ENCODE measurements around the gene SCAF1.
A peak's percentile ranks its signal among the peaks of the same experiment; 100 is the strongest.

Gene SCAF1

DNA sequence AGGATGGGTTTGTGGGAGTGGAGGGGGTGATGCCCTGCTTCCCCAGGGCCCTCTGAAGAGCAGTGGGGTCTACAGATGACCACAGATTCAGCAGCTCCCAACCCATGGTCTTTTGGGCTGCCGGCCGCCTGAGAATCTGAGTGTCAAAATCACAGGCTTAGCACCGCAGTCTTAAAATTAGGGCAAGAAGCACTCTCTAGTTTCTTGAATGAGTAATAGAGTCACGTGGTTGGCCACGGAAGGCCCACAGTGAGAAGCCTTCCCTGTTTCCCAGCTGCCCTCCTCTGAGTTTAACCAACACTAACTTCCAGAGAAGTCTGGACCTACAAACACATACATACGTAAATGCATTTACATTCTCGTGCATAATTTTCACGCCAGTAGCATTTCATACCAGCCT lies 40.3 kb downstream of the SCAF1 start:
- H3K9me3 ChIP-seq (ENCODE audit: insufficient read depth, low read depth, low read length), result no peaks in the 10 kb centered on the region
- H3K4me3 ChIP-seq (ENCODE audit: low read length), result no peak overlapping the region
- 95% methylated on average over 8 of the region's 8 CpGs for WGBS
- H3K27ac ChIP-seq (ENCODE audit: low read depth, low read length), result no peak overlapping the region
- H3K9ac ChIP-seq (ENCODE audit: low read depth, low read length), result no peak overlapping the region
- H3K4me1 ChIP-seq (ENCODE audit: insufficient read depth, low read length), result peaks cover 10% of the 10 kb centered on the region
- H3K27me3 ChIP-seq (ENCODE audit: insufficient read depth, low read length), result no peaks in the 10 kb centered on the region
- H3K36me3 ChIP-seq (ENCODE audit: insufficient read depth, low read length), result peaks cover 59% of the 10 kb centered on the region

DNA sequence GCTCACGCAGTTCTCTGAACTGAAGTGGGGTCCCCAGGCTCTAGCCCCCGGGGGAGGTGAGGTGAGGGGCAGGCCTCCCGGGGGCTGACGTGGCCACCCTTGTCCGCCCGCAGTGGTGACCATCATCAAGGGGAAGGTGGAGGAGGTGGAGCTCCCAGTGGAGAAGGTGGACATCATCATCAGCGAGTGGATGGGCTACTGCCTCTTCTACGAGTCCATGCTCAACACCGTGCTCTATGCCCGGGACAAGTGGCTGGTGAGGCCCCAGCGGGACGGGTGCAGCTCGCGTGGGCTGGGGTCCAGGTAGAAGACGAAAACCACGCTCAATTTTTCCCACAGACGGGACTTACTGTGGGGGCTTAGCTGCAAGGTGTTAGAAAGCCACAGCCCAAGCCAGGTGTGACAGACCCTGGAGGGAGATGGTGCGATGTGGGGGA lies 41.8 kb downstream of the SCAF1 start:
- Histone ChIP-seq H3K9me3 (ENCODE audit: insufficient read depth, low read depth, low read length) (no peaks in the 10 kb centered on the region), H3K4me1 (ENCODE audit: insufficient read depth, low read length) (peaks cover 10% of the 10 kb centered on the region), H3K4me3 (ENCODE audit: low read length) (no peak overlapping the region), H3K27ac (ENCODE audit: low read depth, low read length) (no peak overlapping the region), H3K9ac (ENCODE audit: low read depth, low read length) (no peak overlapping the region), H3K27me3 (ENCODE audit: insufficient read depth, low read length) (no peaks in the 10 kb centered on the region), H3K36me3 (ENCODE audit: insufficient read depth, low read length) (peaks cover 71% of the 10 kb centered on the region)
- WGBS, result 97% methylated on average over 18 of the region's 18 CpGs

DNA sequence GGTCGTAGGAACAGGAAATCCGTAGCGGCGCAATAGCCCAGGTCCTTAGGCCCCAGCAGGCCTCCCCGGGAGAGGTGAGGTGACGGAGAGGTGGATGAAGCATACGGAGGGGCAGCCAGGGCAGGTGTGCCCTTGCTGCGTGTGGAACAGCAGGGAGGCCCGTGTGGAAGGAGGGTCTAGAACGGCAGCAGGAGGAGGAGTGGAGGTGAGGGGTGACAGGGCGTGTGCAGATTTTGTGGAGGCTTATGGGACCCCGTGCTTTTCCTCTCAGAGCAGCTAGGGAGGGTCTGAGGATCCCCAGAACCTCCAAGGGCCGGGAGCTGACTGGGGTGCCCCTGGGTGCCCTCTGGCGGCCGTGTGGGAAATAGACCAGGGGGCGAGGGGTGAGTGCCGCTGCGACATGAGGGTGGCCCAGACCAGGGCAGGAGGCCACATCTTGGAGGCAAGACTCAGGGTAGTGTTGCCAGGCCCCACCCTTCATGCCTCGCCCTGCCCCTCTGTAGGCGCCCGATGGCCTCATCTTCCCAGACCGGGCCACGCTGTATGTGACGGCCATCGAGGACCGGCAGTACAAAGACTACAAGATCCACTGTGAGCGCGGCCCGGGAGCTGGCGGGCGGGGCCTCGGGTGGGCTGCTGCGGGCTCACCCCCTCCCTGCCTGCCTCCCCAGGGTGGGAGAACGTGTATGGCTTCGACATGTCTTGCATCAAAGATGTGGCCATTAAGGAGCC lies 42.4 kb downstream of the SCAF1 start:
- Histone ChIP-seq H3K4me1 (ENCODE audit: insufficient read depth, low read length) (peaks cover 10% of the 10 kb centered on the region), H3K27ac (ENCODE audit: low read depth, low read length) (no peak overlapping the region), H3K27me3 (ENCODE audit: insufficient read depth, low read length) (no peaks in the 10 kb centered on the region), H3K4me3 (ENCODE audit: low read length) (no peak overlapping the region), H3K36me3 (ENCODE audit: insufficient read depth, low read length) (peaks cover 72% of the 10 kb centered on the region), H3K9me3 (ENCODE audit: insufficient read depth, low read depth, low read length) (no peaks in the 10 kb centered on the region), H3K9ac (ENCODE audit: low read depth, low read length) (no peak overlapping the region)
- WGBS, result 93% methylated on average over 35 of the region's 35 CpGs

DNA sequence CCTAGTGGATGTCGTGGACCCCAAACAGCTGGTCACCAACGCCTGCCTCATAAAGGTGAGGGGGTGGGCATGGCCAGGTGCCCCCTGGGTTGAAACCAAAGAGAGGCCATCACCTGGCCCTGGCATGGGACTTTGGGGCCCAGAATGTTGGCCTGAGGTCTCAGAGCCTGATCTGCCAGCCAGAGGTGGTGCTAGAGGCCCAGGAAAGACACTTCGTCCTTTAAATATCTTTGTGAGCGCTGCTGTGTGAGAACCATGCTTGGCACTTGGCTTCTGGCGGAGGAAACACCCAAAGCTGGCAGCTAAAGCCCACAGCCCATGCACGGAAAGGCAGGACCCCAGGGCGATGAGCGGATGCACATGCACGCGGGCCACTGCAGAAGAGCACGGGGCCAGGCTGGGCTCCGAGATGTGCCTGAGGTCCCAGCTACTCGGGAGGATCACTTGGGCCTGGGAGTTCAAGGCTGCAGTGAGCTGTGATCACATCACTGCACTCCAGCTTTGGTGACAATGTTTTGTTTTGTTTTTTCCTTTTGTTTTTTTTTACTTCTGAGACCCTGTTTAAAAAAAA lies 43.1 kb downstream of the SCAF1 start:
- H3K36me3 ChIP-seq (ENCODE audit: insufficient read depth, low read length), result peaks cover 72% of the 10 kb centered on the region
- H3K27ac ChIP-seq (ENCODE audit: low read depth, low read length), result no peak overlapping the region

DNA sequence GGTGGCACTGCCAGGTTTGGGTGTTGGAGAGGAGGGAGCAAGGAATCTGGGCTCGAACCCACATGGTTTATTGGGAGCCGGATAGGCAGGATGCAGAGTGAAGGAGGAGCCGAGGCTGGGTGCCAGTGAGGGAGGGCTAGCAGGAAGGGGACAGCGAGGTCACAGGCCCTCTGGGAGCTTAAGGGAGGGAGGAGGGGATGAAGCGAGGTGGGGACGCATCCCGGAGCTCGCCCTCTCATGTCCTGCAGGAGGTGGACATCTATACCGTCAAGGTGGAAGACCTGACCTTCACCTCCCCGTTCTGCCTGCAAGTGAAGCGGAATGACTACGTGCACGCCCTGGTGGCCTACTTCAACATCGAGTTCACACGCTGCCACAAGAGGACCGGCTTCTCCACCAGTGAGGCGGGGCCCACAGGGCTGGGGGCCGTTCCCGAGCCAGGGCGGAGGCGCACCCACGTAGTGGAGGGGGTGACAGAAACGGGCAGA lies 43.9 kb downstream of the SCAF1 start:
- Histone ChIP-seq H3K27ac (ENCODE audit: low read depth, low read length) (no peak overlapping the region), H3K9ac (ENCODE audit: low read depth, low read length) (no peak overlapping the region), H3K27me3 (ENCODE audit: insufficient read depth, low read length) (no peaks in the 10 kb centered on the region), H3K4me1 (ENCODE audit: insufficient read depth, low read length) (peaks cover 6% of the 10 kb centered on the region), H3K4me3 (ENCODE audit: low read length) (no peak overlapping the region), H3K36me3 (ENCODE audit: insufficient read depth, low read length) (peaks cover 71% of the 10 kb centered on the region), H3K9me3 (ENCODE audit: insufficient read depth, low read depth, low read length) (no peaks in the 10 kb centered on the region)
- 92% methylated on average over 23 of the region's 23 CpGs for whole genome bisulfite sequencing

More for the DNA sequence above, 43.1 kb downstream of the SCAF1 start:
- WGBS, result 95% methylated on average over 13 of the region's 13 CpGs
- no peak overlapping the region for H3K9ac ChIP-seq (ENCODE audit: low read depth, low read length)
- no peaks in the 10 kb centered on the region for H3K27me3 ChIP-seq (ENCODE audit: insufficient read depth, low read length)
- H3K4me1 ChIP-seq (ENCODE audit: insufficient read depth, low read length), result peaks cover 5% of the 10 kb centered on the region
- H3K9me3 ChIP-seq (ENCODE audit: insufficient read depth, low read depth, low read length), result no peaks in the 10 kb centered on the region
- no peak overlapping the region for H3K4me3 ChIP-seq (ENCODE audit: low read length)

DNA sequence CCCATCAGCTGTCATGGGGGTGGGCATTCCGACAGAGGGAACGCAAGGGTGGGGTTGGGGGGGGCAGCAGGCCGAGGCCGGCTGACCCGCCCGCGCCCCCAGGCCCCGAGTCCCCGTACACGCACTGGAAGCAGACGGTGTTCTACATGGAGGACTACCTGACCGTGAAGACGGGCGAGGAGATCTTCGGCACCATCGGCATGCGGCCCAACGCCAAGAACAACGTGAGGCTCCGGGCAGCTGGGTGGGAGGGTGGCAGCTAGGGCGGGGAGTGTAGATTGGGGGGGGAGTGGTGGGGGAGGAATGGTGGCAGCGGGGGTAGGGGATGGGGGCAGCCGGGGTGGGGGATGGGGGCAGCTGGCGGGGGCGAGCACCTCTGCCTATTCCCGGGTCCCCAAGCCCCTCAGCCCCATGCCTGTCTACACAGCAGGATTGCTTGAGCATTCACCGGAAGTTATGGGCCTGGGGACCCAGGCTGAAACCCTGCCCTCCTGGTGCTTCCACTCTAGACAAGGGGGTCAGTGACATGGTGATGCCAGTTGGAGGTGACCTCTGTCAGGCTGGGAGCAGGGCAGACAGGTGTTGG lies 44.6 kb downstream of the SCAF1 start:
- 96% methylated on average over 25 of the region's 27 CpGs for WGBS
- Histone ChIP-seq H3K4me1 (ENCODE audit: insufficient read depth, low read length) (peaks cover 6% of the 10 kb centered on the region), H3K4me3 (ENCODE audit: low read length) (no peak overlapping the region), H3K27me3 (ENCODE audit: insufficient read depth, low read length) (no peaks in the 10 kb centered on the region), H3K27ac (ENCODE audit: low read depth, low read length) (no peak overlapping the region), H3K9ac (ENCODE audit: low read depth, low read length) (no peak overlapping the region), H3K36me3 (ENCODE audit: insufficient read depth, low read length) (peaks cover 65% of the 10 kb centered on the region), H3K9me3 (ENCODE audit: insufficient read depth, low read depth, low read length) (no peaks in the 10 kb centered on the region)

DNA sequence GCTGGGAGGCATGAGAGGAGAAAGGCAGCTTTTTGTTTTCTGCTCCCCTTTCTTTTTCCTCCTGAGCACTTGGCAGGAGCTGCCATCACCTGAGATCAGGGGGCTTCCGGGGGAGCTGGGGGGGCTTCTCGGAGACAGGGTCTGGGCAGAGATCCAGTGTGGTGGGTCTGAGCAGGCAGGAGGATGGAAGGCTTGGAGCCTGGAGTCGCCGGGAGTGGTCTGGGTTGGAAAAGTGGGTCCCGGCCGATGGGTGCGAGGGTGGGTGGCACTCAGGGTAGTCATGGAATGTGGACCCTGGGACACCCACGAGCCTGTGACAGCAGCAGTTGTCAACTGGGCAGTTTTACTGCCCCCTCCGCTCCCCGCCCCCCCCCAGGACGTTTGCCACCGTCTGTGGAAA lies 45.1 kb downstream of the SCAF1 start:
- peaks cover 60% of the 10 kb centered on the region for H3K36me3 ChIP-seq (ENCODE audit: insufficient read depth, low read length)
- H3K9ac ChIP-seq (ENCODE audit: low read depth, low read length), result no peak overlapping the region
- 93% methylated on average over 12 of the region's 12 CpGs for WGBS
- no peaks in the 10 kb centered on the region for H3K27me3 ChIP-seq (ENCODE audit: insufficient read depth, low read length)
- no peaks in the 10 kb centered on the region for H3K9me3 ChIP-seq (ENCODE audit: insufficient read depth, low read depth, low read length)
- H3K4me3 ChIP-seq (ENCODE audit: low read length), result no peak overlapping the region
- peaks cover 6% of the 10 kb centered on the region for H3K4me1 ChIP-seq (ENCODE audit: insufficient read depth, low read length)
- H3K27ac ChIP-seq (ENCODE audit: low read depth, low read length), result no peak overlapping the region

DNA sequence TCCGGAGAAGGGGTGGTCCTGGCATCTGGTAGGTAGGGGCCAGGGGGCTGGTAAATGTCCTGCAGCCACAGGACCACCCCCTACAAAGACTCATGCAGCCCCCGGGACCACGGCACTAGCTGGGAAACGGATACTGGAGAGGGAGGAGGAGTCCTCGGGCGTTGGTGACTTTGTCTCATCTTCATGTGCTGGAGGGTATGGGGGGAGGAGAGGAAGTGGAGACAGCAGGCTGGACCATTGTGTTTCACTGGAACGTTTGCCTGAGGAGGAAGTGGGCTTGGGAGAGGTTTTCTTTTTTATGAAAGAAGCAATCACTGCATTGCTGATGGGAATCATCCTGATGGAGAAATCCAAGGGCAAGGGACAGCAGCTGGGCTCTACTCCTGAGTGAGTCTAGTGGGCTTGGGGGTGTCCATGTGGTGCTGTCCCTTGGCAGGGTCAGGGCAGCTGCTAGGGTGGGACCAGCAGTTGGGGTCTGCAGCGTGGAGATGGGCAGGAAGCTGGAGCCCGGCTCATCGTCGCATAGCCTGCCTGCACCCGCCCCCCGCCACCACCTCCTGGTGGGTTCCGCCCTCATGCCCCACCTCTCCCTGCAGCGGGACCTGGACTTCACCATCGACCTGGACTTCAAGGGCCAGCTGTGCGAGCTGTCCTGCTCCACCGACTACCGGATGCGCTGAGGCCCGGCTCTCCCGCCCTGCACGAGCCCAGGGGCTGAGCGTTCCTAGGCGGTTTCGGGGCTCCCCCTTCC lies 45.7 kb downstream of the SCAF1 start:
- H3K9me3 ChIP-seq (ENCODE audit: insufficient read depth, low read depth, low read length), result no peaks in the 10 kb centered on the region
- H3K4me3 ChIP-seq (ENCODE audit: low read length), result no peak overlapping the region
- H3K9ac ChIP-seq (ENCODE audit: low read depth, low read length), result no peak overlapping the region
- H3K27ac ChIP-seq (ENCODE audit: low read depth, low read length), result no peak overlapping the region
- WGBS, result 88% methylated on average over 25 of the region's 26 CpGs
- peaks cover 54% of the 10 kb centered on the region for H3K36me3 ChIP-seq (ENCODE audit: insufficient read depth, low read length)
- peaks cover 6% of the 10 kb centered on the region for H3K4me1 ChIP-seq (ENCODE audit: insufficient read depth, low read length)
- H3K27me3 ChIP-seq (ENCODE audit: insufficient read depth, low read length), result no peaks in the 10 kb centered on the region

DNA sequence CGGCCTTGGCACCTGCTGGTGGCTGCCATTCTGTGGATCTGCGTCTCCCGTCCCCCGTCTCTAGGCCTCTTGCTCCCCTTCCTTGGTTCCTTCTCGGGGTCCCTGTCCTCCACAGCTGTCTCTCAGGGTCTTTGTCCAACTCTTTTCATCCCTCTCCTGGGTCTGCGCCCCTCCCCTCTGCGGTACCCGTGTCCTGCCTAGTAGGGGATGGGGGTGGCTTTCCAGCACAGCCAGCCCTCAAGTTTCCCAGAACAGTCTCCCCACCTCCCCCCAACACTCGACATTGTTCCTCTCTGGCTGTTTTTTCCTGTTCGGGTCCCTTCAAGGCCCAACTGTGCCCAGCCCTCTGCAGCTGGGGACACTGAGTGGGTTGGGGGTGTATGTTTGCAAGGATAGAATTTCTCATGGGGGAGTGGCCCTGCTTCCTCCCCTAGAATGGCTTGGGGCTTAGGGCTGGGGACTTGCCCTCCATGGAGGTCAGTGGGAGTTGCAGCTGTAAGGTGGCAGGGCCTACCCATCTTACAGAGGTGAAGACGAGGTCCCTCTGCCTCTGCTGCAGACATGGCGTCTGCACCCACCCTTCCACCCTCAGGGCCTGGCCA lies 46.6 kb downstream of the SCAF1 start:
- Histone ChIP-seq H3K4me3 (ENCODE audit: low read length) (no peak overlapping the region), H3K9ac (ENCODE audit: low read depth, low read length) (no peak overlapping the region), H3K9me3 (ENCODE audit: insufficient read depth, low read depth, low read length) (no peaks in the 10 kb centered on the region), H3K27ac (ENCODE audit: low read depth, low read length) (no peak overlapping the region), H3K4me1 (ENCODE audit: insufficient read depth, low read length) (peaks cover 6% of the 10 kb centered on the region), H3K36me3 (ENCODE audit: insufficient read depth, low read length) (peaks cover 52% of the 10 kb centered on the region), H3K27me3 (ENCODE audit: insufficient read depth, low read length) (no peaks in the 10 kb centered on the region)
- 93% methylated on average over 12 of the region's 12 CpGs for WGBS

DNA sequence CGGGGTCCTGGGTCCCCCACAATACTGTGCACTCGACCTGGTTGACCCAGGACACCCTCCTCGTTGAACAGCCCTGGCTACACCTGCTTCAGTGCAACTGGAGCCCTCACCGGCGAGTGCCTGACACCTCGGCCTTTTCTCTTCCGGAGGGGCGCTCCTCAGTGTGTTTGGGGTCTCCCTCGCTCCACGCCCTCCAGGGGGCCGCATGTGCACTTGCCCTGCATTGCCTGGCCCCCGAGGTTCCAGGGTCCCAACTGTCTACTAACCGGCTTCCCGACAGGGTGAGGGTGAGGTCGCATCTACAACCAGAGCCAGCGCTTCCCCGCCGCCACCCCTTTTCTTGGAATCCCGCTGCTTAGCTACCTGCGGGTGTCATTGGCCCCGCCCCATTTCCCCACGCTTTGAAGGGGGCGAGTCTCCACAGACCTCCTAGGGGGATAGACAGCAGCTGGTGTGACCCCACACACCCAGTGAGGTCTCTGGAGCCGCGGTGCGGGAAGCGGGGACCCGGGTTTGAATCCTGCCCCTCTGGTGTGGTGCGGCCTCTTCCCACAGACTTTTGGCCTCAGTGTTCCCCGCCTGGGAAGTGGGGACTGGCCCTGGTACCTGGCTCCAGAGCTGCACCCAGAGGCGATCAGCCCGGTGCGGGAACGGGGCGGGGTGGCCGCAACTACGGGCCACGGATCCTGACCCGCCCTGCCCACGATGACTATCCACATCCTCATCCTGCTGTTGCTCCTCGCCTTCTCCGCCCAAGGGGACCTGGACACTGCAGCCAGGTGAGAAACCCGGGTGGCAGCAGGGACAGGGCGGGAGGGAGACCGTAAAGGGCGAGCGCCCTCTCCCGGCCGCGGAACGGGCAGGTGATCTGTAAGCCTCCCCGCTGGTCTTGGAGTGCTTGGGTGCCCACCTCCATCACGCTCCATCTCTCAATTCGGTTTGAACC lies 47.4 kb downstream of the SCAF1 start, which contains the start of gene ADM5:
TSS of gene ADM5 (plus strand) at position 462 of the 946 bp plus-strand sequence. CDS start at position 706, 244 bp downstream.
- peaks cover 6% of the 10 kb centered on the region for H3K4me1 ChIP-seq (ENCODE audit: insufficient read depth, low read length)
- no peaks in the 10 kb centered on the region for H3K27me3 ChIP-seq (ENCODE audit: insufficient read depth, low read length)
- peak within 1 kb of the TSS; percentile 73 for H3K9ac ChIP-seq (ENCODE audit: low read depth, low read length)
- peaks cover 45% of the 10 kb centered on the region for H3K36me3 ChIP-seq (ENCODE audit: insufficient read depth, low read length)
- H3K4me3 ChIP-seq (ENCODE audit: low read length), result peak within 1 kb of the TSS; percentile 67
- H3K27ac ChIP-seq (ENCODE audit: low read depth, low read length), result peak within 1 kb of the TSS; percentile 78
- 90% methylated on average over 54 of the region's 54 CpGs for WGBS
- no peaks in the 10 kb centered on the region for H3K9me3 ChIP-seq (ENCODE audit: insufficient read depth, low read depth, low read length)

Measured in HUES64 (cell line).